Neuronal stem cell (in vitro differentiated cells): Measurements from ENCODE around the gene EMC8.
A peak's percentile ranks its signal among the peaks of the same experiment; 100 is the strongest.

ENCODE experiments used
- DNase-seq: peaks from one replicate; pipeline ENCODE4 v3.0.0-alpha.2; 2013; ENCODE audit warnings: low spot score
- H2AFZ ChIP-seq: one replicate; pipeline ENCODE4 v1.6.1; 2013; ENCODE audit warnings: mild to moderate bottlenecking, low read length, inconsistent platforms
- H2AK5ac ChIP-seq: 2 replicates; pipeline ENCODE4 v1.6.1; 2013; ENCODE audit warnings: low read depth, mild to moderate bottlenecking, inconsistent platforms, low read length, moderate library complexity, mixed read lengths
- H2BK120ac ChIP-seq: 2 replicates; pipeline ENCODE4 v1.6.1; 2013; ENCODE audit warnings: low read depth, mild to moderate bottlenecking, inconsistent platforms, low read length, moderate library complexity, mixed read lengths
- H2BK12ac ChIP-seq: one replicate; pipeline ENCODE4 v1.6.1; 2013; ENCODE audit warnings: low read length, inconsistent platforms
- H2BK15ac ChIP-seq: 2 replicates; pipeline ENCODE4 v1.6.1; 2013; ENCODE audit warnings: mild to moderate bottlenecking, low read length, inconsistent platforms, mixed read lengths
- H2BK5ac ChIP-seq: one replicate; pipeline ENCODE4 v1.6.1; 2013; ENCODE audit warnings: inconsistent platforms, mild to moderate bottlenecking, low read length, moderate library complexity
- H3K14ac ChIP-seq: one replicate; pipeline ENCODE4 v1.6.1; 2013; ENCODE audit warnings: low read length, inconsistent platforms
- H3K18ac ChIP-seq: 2 replicates; pipeline ENCODE4 v1.6.1; 2013; ENCODE audit warnings: low read length, inconsistent platforms
- H3K23ac ChIP-seq: 2 replicates; pipeline ENCODE4 v1.6.1; 2013; ENCODE audit warnings: low read depth, mild to moderate bottlenecking, mixed read lengths, low read length, inconsistent platforms; ENCODE audit not compliant: poor library complexity
- H3K27ac ChIP-seq: replicated peaks from 3 replicates; pipeline ENCODE4 v1.5.1; 2013; ENCODE audit warnings: low read length, inconsistent platforms
- H3K27me3 ChIP-seq, 3 experiments: 2 replicates each; pipeline ENCODE4 v1.6.1; 2013; ENCODE audit warnings: low read length in 3 of 3, mild to moderate bottlenecking in 2 of 3, inconsistent platforms in 1 of 3, low read depth in 1 of 3, mixed read lengths in 1 of 3, moderate library complexity in 1 of 3; ENCODE audit not compliant: control insufficient read depth in 3 of 3, insufficient read depth in 3 of 3
- H3K36me3 ChIP-seq, 2 donors: replicated peaks in 1 of 2; 2 replicates each; pipeline ENCODE4 v1.6.1; 2013; ENCODE audit warnings: low read length in 2 of 2; ENCODE audit not compliant: control insufficient read depth in 2 of 2, insufficient read depth in 2 of 2
- H3K4ac ChIP-seq: 2 replicates; pipeline ENCODE4 v1.6.1; 2013; ENCODE audit warnings: inconsistent platforms, mild to moderate bottlenecking, low read length, moderate library complexity
- H3K4me1 ChIP-seq, 2 donors: 1 replicate in 1 of 2; 2 replicates in 1 of 2; pipeline ENCODE4 v1.6.1; 2013; ENCODE audit warnings: low read length in 2 of 2, low read depth in 1 of 2; ENCODE audit not compliant: control insufficient read depth in 2 of 2, insufficient read depth in 1 of 2
- H3K4me2 ChIP-seq: one replicate; pipeline ENCODE4 v1.6.1; 2013; ENCODE audit warnings: mild to moderate bottlenecking, low read length, inconsistent platforms; ENCODE audit not compliant: insufficient read depth, poor library complexity, severe bottlenecking
- H3K4me3 ChIP-seq, 2 donors: 2 replicates each; pipeline ENCODE4 v1.5.1; 2013; ENCODE audit warnings: low read length in 2 of 2, mild to moderate bottlenecking in 2 of 2, inconsistent platforms in 1 of 2, moderate library complexity in 1 of 2
- H3K79me1 ChIP-seq: one replicate; pipeline ENCODE4 v1.6.1; 2013; ENCODE audit warnings: low read depth, mild to moderate bottlenecking, inconsistent platforms, low read length, moderate library complexity
- H3K9ac ChIP-seq: one replicate; pipeline ENCODE4 v1.6.1; 2013; ENCODE audit warnings: mild to moderate bottlenecking, low read depth, low read length, inconsistent platforms; ENCODE audit not compliant: poor library complexity
- H3K9me3 ChIP-seq, 2 donors: replicated peaks in 1 of 2; 2 replicates each; pipeline versions ENCODE3 to v1.6.1; 2013; ENCODE audit warnings: low read length in 2 of 2, mild to moderate bottlenecking in 2 of 2, inconsistent platforms in 1 of 2, low read depth in 1 of 2, mixed read lengths in 1 of 2, moderate library complexity in 1 of 2; ENCODE audit not compliant: control insufficient read depth in 2 of 2, insufficient read depth in 1 of 2
- H4K8ac ChIP-seq: one replicate; pipeline ENCODE4 v1.6.1; 2013; ENCODE audit warnings: low read depth, mild to moderate bottlenecking, inconsistent platforms, low read length, moderate library complexity
- H4K91ac ChIP-seq: one replicate; pipeline ENCODE4 v1.6.1; 2013; ENCODE audit warnings: low read length, low read depth, mild to moderate bottlenecking, inconsistent platforms; ENCODE audit not compliant: poor library complexity
- WGBS, 2 donors: extraction: QIAGEN DNeasy Blood & Tissue Kit; methylation state at CpG; one replicate each; pipeline ENCODE4 v1.1.7; 2013; ENCODE audit warnings: missing lambda C conversion rate in 2 of 2, mixed read lengths in 1 of 2; ENCODE audit not compliant: insufficient read length in 2 of 2, insufficient replicate concordance in 1 of 2; ENCODE audit errors: extremely low coverage in 2 of 2; 5-methylcytosine and 5-hydroxymethylcytosine counted together

EMC8 gene

GRCh38 chr16:85847036-85847435 lies 47.7 kb upstream of the EMC8 start:
- WGBS, 2 donors = no CpG with 5 or more reads among the region's 15 CpGs

DNA sequence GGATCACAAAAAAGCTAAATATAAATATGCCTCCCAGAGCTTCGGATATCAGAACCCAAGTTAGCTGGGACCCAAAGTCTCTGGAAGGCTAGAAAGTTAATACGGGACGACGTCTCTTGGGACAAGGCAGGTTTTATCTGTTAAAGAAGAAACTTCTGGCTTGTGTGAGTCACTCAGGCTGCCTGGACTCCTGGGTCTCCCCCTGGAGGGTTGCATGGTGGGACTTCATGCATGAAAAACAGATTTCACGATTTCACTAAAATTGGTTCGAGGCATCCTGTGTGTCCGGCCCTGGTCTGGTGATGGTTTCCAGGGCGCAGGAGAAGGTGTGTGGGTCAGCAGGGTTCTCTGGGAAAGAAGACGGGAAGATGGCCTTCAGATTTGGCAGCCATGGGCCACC lies 47.1 kb upstream of the EMC8 start:
- H2AFZ ChIP-seq = no peak overlapping the region
- no peak for DNase-seq
- no peak overlapping the region for H3K27ac ChIP-seq
- no peak overlapping the region for H2AK5ac ChIP-seq
- peaks cover 0 to 3% of the 10 kb centered on the region in 2 donors for H3K9me3 ChIP-seq
- H2BK12ac ChIP-seq = no peak overlapping the region
- H3K9ac ChIP-seq = no peak overlapping the region
- no peak overlapping the region for H2BK5ac ChIP-seq
- no peak overlapping the region for H4K8ac ChIP-seq
- H3K23ac ChIP-seq = no peak overlapping the region
- H2BK15ac ChIP-seq = peak overlapping the region; percentile 23
- WGBS, 2 donors = no CpG with 5 or more reads among the region's 9 CpGs
- peaks cover 0 to 2% of the 10 kb centered on the region in 2 donors for H3K36me3 ChIP-seq
- H2BK120ac ChIP-seq = no peak overlapping the region
- no peak overlapping the region for H3K18ac ChIP-seq
- no peak overlapping the region for H3K4me2 ChIP-seq
- no peaks in the 10 kb centered on the region for H3K79me1 ChIP-seq
- peaks cover 0 to 5% of the 10 kb centered on the region in 2 donors for H3K4me1 ChIP-seq
- no peak overlapping the region for H4K91ac ChIP-seq
- no peak overlapping the region for H3K14ac ChIP-seq
- peaks cover 0 to 30% (median 0%) of the 10 kb centered on the region in 3 experiments for H3K27me3 ChIP-seq
- H3K4ac ChIP-seq = no peak overlapping the region
- no peak overlapping the region for H3K4me3 ChIP-seq

More at GRCh38 chr16:85847036-85847435, 47.7 kb upstream of the EMC8 start:
- peaks cover 0 to 5% of the 10 kb centered on the region in 2 donors for H3K4me1 ChIP-seq
- peaks cover 0 to 2% of the 10 kb centered on the region in 2 donors for H3K36me3 ChIP-seq
- no peak overlapping the region for H3K18ac ChIP-seq
- H3K23ac ChIP-seq = no peak overlapping the region
- no peak overlapping the region for H2BK12ac ChIP-seq
- H2AK5ac ChIP-seq = no peak overlapping the region
- H4K8ac ChIP-seq = no peak overlapping the region
- H2BK15ac ChIP-seq = peak overlapping the region; percentile 23
- H3K27me3 ChIP-seq = peaks cover 0 to 27% (median 0%) of the 10 kb centered on the region in 3 experiments
- peaks cover 0 to 3% of the 10 kb centered on the region in 2 donors for H3K9me3 ChIP-seq
- H2BK5ac ChIP-seq = no peak overlapping the region
- no peak overlapping the region for H3K14ac ChIP-seq
- no peak overlapping the region for H3K4ac ChIP-seq
- H2AFZ ChIP-seq = no peak overlapping the region
- H3K9ac ChIP-seq = no peak overlapping the region
- DNase-seq = no peak
- H3K4me2 ChIP-seq = no peak overlapping the region
- no peak overlapping the region for H3K27ac ChIP-seq
- H3K79me1 ChIP-seq = no peaks in the 10 kb centered on the region
- H4K91ac ChIP-seq = no peak overlapping the region
- no peak overlapping the region for H2BK120ac ChIP-seq
- H3K4me3 ChIP-seq = no peak overlapping the region

GRCh38 chr16:85845266-85845665 lies 45.9 kb upstream of the EMC8 start:
- peaks cover 0 to 36% (median 0%) of the 10 kb centered on the region in 3 experiments for H3K27me3 ChIP-seq
- no peak overlapping the region for H4K8ac ChIP-seq
- no peak for DNase-seq
- no peak overlapping the region for H3K4me3 ChIP-seq
- H3K4me2 ChIP-seq = no peak overlapping the region
- H3K4ac ChIP-seq = no peak overlapping the region
- WGBS, 2 donors = no CpG with 5 or more reads among the region's 20 CpGs
- H3K18ac ChIP-seq = peak overlapping the region; percentile 84
- no peak overlapping the region for H2BK120ac ChIP-seq
- no peaks in the 10 kb centered on the region for H3K36me3 ChIP-seq
- no peak overlapping the region for H2BK15ac ChIP-seq
- H4K91ac ChIP-seq = no peak overlapping the region
- H3K14ac ChIP-seq = peak overlapping the region; percentile 31
- peaks cover 0 to 2% of the 10 kb centered on the region in 2 donors for H3K4me1 ChIP-seq
- H2AFZ ChIP-seq = no peak overlapping the region
- no peak overlapping the region for H3K27ac ChIP-seq
- H2BK12ac ChIP-seq = no peak overlapping the region
- H3K9ac ChIP-seq = no peak overlapping the region
- no peak overlapping the region for H2BK5ac ChIP-seq
- H3K9me3 ChIP-seq = peaks cover 0 to 3% of the 10 kb centered on the region in 2 donors
- H3K23ac ChIP-seq = no peak overlapping the region
- H2AK5ac ChIP-seq = no peak overlapping the region
- H3K79me1 ChIP-seq = no peaks in the 10 kb centered on the region

GRCh38 chr16:85844786-85845185 lies 45.4 kb upstream of the EMC8 start:
- Histone ChIP-seq H4K8ac (no peak overlapping the region), H3K79me1 (no peaks in the 10 kb centered on the region), H3K27ac (no peak overlapping the region), H3K4ac (no peak overlapping the region), H3K9me3 (peaks cover 0 to 3% of the 10 kb centered on the region in 2 donors), H3K27me3 (peaks cover 0 to 36% (median 0%) of the 10 kb centered on the region in 3 experiments), H3K9ac (no peak overlapping the region), H2BK120ac (no peak overlapping the region), H4K91ac (no peak overlapping the region), H3K4me2 (no peak overlapping the region), H2AK5ac (no peak overlapping the region), H3K14ac (no peak overlapping the region), H2BK15ac (no peak overlapping the region), H3K4me1 (no peaks in the 10 kb centered on the region), H3K18ac (no peak overlapping the region), H3K23ac (no peak overlapping the region), H2BK12ac (no peak overlapping the region), H2BK5ac (no peak overlapping the region), H3K36me3 (no peaks in the 10 kb centered on the region), H2AFZ (no peak overlapping the region), H3K4me3 (no peak overlapping the region)
- DNase-seq = no peak
- no CpG with 5 or more reads among the region's 15 CpGs for WGBS, 2 donors
